HG03095 (cell line): ENCODE results near the gene DYNC1LI2.

ENCODE experiments used
- ATAC-seq: cut with Tn5 transposase; IDR thresholded peaks from one replicate; pipeline ENCODE4 v1.9.1; 2021; ENCODE audit warnings: moderate library complexity; ENCODE audit not compliant: unreplicated experiment

Gene DYNC1LI2

GRCh38 chr16:66740533-66740932 is 10.9 kb downstream of the DYNC1LI2 start:
- ATAC-seq = no peak

- ATAC-seq = no peak
Measured at GRCh38 chr16:66740010-66740409, 11.4 kb downstream of the DYNC1LI2 start.

GRCh38 chr16:66735891-66736290 is 15.5 kb downstream of the DYNC1LI2 start:
- ATAC-seq = no peak

- ATAC-seq = no peak
Measured at GRCh38 chr16:66731101-66731500, 20.3 kb downstream of the DYNC1LI2 start.

GRCh38 chr16:66728804-66729203 is 22.6 kb downstream of the DYNC1LI2 start:
- ATAC-seq = no peak

- ATAC-seq = no peak
Measured at GRCh38 chr16:66728117-66728787, 23.2 kb downstream of the DYNC1LI2 start.

GRCh38 chr16:66720766-66721165 is 30.6 kb downstream of the DYNC1LI2 start:
- ATAC-seq = no peak

- ATAC-seq = no peak
Measured at GRCh38 chr16:66719246-66719645, 32.2 kb downstream of the DYNC1LI2 start.

GRCh38 chr16:66717776-66718175 is 33.6 kb downstream of the DYNC1LI2 start:
- no peak for ATAC-seq

GRCh38 chr16:66717112-66717675 is 34.2 kb downstream of the DYNC1LI2 start:
- no peak for ATAC-seq

- no peak for ATAC-seq
Measured at GRCh38 chr16:66714654-66715307, 36.6 kb downstream of the DYNC1LI2 start.

- no peak for ATAC-seq
Measured at GRCh38 chr16:66714062-66714461, 37.3 kb downstream of the DYNC1LI2 start.

GRCh38 chr16:66713076-66713475 is 38.3 kb downstream of the DYNC1LI2 start:
- ATAC-seq = no peak

GRCh38 chr16:66712512-66712911 is 38.9 kb downstream of the DYNC1LI2 start:
- ATAC-seq = no peak

- no peak for ATAC-seq
Measured at GRCh38 chr16:66711581-66711980, 39.8 kb downstream of the DYNC1LI2 start.

- ATAC-seq = no peak
Measured at GRCh38 chr16:66706506-66706880, 44.9 kb downstream of the DYNC1LI2 start.

- ATAC-seq = no peak
Measured at GRCh38 chr16:66705790-66706505, 45.5 kb downstream of the DYNC1LI2 start.

GRCh38 chr16:66703406-66704215 is 47.8 kb downstream of the DYNC1LI2 start:
- ATAC-seq = no peak

- ATAC-seq = no peak
Measured at GRCh38 chr16:66701516-66701915, 49.9 kb downstream of the DYNC1LI2 start.

- no peak for ATAC-seq
Measured at GRCh38 chr16:66701026-66701425, 50.4 kb downstream of the DYNC1LI2 start.

- ATAC-seq = no peak
Measured at GRCh38 chr16:66699898-66700297, 51.5 kb downstream of the DYNC1LI2 start.
